K562 (cell line): ENCODE data around the gene PBX1. TPM values are rescaled to one million over a fixed set of nuclear protein-coding genes. Genes with fewer than 3 reads are reported as not detected.

Experiments used
- ARID3A ChIP-seq: IDR thresholded peaks from 2 replicates; pipeline ENCODE4 v1.6.1; 2012; ENCODE audit warnings: low read depth, low read length, improper control_type of control experiment, borderline replicate concordance
- CHD4 ChIP-seq: fragments of 200-600 bp; sonication (generic); IDR thresholded peaks from 3 replicates; pipeline ENCODE4 v1.6.1; 2012; ENCODE audit warnings: low read depth, mild to moderate bottlenecking, mixed read lengths, low read length, inconsistent platforms; ENCODE audit not compliant: insufficient read depth, insufficient replicate concordance, poor library complexity, severe bottlenecking
- CREBBP ChIP-seq: IDR thresholded peaks from one replicate; pipeline ENCODE4 v1.6.1; 2012; ENCODE audit warnings: low read depth, mild to moderate bottlenecking, control low read depth, inconsistent platforms, low read length
- HDAC8 ChIP-seq: fragments of 450-650 bp; IDR thresholded peaks from 2 replicates; pipeline ENCODE4 v1.6.1; 2016; ENCODE audit warnings: mild to moderate bottlenecking, missing genetic modification characterization, moderate library complexity, missing compliant biosample characterization
- MYC ChIP-seq, 2 experiments: fragments of 250-450 bp in 1 of 2; sonication (Bioruptor Pico) in 1 of 2; IDR thresholded peaks; 2 replicates each; pipeline versions ENCODE4 v1.5.1 to v1.6.1; 2012 to 2021; ENCODE audit warnings: low read depth in 2 of 2, borderline replicate concordance in 1 of 2, improper control_type of control experiment in 1 of 2, low read length in 1 of 2, mild to moderate bottlenecking in 1 of 2, moderate library complexity in 1 of 2
- PCBP2 ChIP-seq: fragments of 200-400 bp; formaldehyde crosslinking; IDR thresholded peaks from 2 replicates; pipeline ENCODE4 v1.6.1; 2018; ENCODE audit warnings: low read length, low read depth, mild to moderate bottlenecking, moderate library complexity; ENCODE audit not compliant: poor library complexity, severe bottlenecking
- RAD21 ChIP-seq, 2 experiments: fragments of 250-450 bp in 1 of 2; fragments of 450-650 bp in 1 of 2; sonication (Bioruptor Pico) in 1 of 2; formaldehyde crosslinking in 1 of 2; IDR thresholded peaks in 1 of 2; conservative IDR thresholded peaks in 1 of 2; 2 replicates each; pipeline versions ENCODE4 v1.4.0 to v1.8.0; 2020 to 2022; ENCODE audit warnings: mild to moderate bottlenecking in 2 of 2, moderate library complexity in 1 of 2
- ZFP30 ChIP-seq: fragments of 250-450 bp; sonication (Bioruptor Pico); IDR thresholded peaks from 2 replicates; pipeline ENCODE4 v1.8.0; 2022; ENCODE audit warnings: moderate library complexity, mild to moderate bottlenecking, inconsistent platforms, borderline replicate concordance
- ZFPM2 ChIP-seq: fragments of 250-450 bp; sonication (Bioruptor Pico); IDR thresholded peaks from 2 replicates; pipeline ENCODE4 v1.5.1; 2022; ENCODE audit warnings: mild to moderate bottlenecking
- ZKSCAN8 ChIP-seq: fragments of 200-800 bp; sonication (Bioruptor generic); IDR thresholded peaks from 2 replicates; pipeline ENCODE4 v1.6.1; 2016; ENCODE audit warnings: missing genetic modification characterization, missing compliant biosample characterization
- ZNF239 ChIP-seq: fragments of 250-450 bp; sonication (Bioruptor Pico); IDR thresholded peaks from 2 replicates; pipeline ENCODE4 v1.4.0; 2020; ENCODE audit warnings: mild to moderate bottlenecking
- ZNF699 ChIP-seq: fragments of 250-450 bp; sonication (Bioruptor Pico); IDR thresholded peaks from 2 replicates; pipeline ENCODE4 v1.8.0; 2021; ENCODE audit warnings: mild to moderate bottlenecking, moderate library complexity; ENCODE audit not compliant: insufficient replicate concordance
- polyA plus RNA-seq, 8 experiments: library from polyadenylated mRNA; depleted of rRNA in 4 of 8; stranded (reverse) in 5 of 8; unstranded in 3 of 8; fragments of >200 nt; fragmentation: Nextera tagmentation in 2 of 8; fragmentation: Illumina TruSeq in 1 of 8; extraction: Ambion mirVana in 2 of 8; extraction: Trizol in 1 of 8; gene quantifications; 2 replicates each; pipeline versions ENCODE4 v1.2.1 to v1.2.3, GENCODE V29; 2011 to 2014; ENCODE audit warnings: inconsistent platforms in 1 of 8, missing spikeins in 1 of 8
- total RNA-seq, 7 experiments: library from RNA; depleted of rRNA in 6 of 7; stranded (reverse); fragments of >200 nt in 6 of 7; fragmentation: Illumina TruSeq in 2 of 7; extraction: Trizol in 2 of 7; gene quantifications; 2 replicates each; pipeline versions ENCODE4 v1.2.1 to v1.2.3, GENCODE V29; 2011 to 2021; ENCODE audit warnings: low replicate concordance in 1 of 7

Gene PBX1
- total and polyA plus RNA-seq, 9 of the 15 experiments (the other 6 are each of a cell fraction or from before 2014, with no cell fraction given), result 0.03 to 0.62 (median 0.17) TPM

- TF ChIP-seq ARID3A, result no peak
- TF ChIP-seq ZFPM2 (CRISPR knock-in tag), result no peak
- no peak for TF ChIP-seq ZNF699 (CRISPR knock-in tag)
- no peak for TF ChIP-seq MYC (IDR thresholded peaks at IDR 0.05; ENCODE audit: low read depth, low read length)
- TF ChIP-seq MYC (CRISPR knock-in tag; IDR thresholded peaks at IDR 0.05; ENCODE audit: borderline replicate concordance, low read depth), result no peak
- no peak for TF ChIP-seq HDAC8
- no peak for TF ChIP-seq CREBBP
- no peak for TF ChIP-seq ZFP30 (CRISPR knock-in tag)
- TF ChIP-seq CHD4, result no peak
- TF ChIP-seq PCBP2, result no peak
- TF ChIP-seq ZKSCAN8 (CRISPR knock-in tag), result no peak
- TF ChIP-seq RAD21 (CRISPR knock-in tag; conservative IDR thresholded peaks at IDR 0.05 in 1 of 2, IDR thresholded peaks at IDR 0.05 in 1 of 2), result no peak
- TF ChIP-seq ZNF239 (CRISPR knock-in tag), result no peak
Measured at GRCh38 chr1:164706606-164706987, 147.6 kb downstream of the PBX1 start (continued).
